Ascending aorta (tissue), 2 donors: ENCODE results near the gene EGR1. TPM values are rescaled to one million over a fixed set of nuclear protein-coding genes. Genes with fewer than 3 reads are reported as not detected.

Source experiments
- DNase-seq, 2 donors: peaks; one replicate each; pipeline ENCODE4 v3.0.0-alpha.2; 2019; ENCODE audit warnings: low spot score in 2 of 2
- H3K27ac ChIP-seq, 2 donors: fragments of 200-600 bp; sonication (generic); one replicate each; pipeline ENCODE4 v1.5.1; 2016 to 2017; ENCODE audit warnings: mild to moderate bottlenecking in 1 of 2
- H3K27me3 ChIP-seq: fragments of 200-600 bp; sonication (generic); one replicate; pipeline ENCODE4 v1.5.1; 2017
- H3K36me3 ChIP-seq, 2 donors: fragments of 200-600 bp; sonication (generic); one replicate each; pipeline ENCODE4 v1.5.1; 2016
- H3K4me1 ChIP-seq, 2 donors: fragments of 200-600 bp; sonication (generic); one replicate each; pipeline ENCODE4 v1.5.1; 2016 to 2017; ENCODE audit warnings: mild to moderate bottlenecking in 1 of 2
- H3K4me3 ChIP-seq, 2 donors: fragments of 200-600 bp; sonication (generic); one replicate each; pipeline ENCODE4 v1.5.1; 2016 to 2017; ENCODE audit warnings: mild to moderate bottlenecking in 1 of 2
- H3K9me3 ChIP-seq, 2 donors: fragments of 200-600 bp; sonication (generic); one replicate each; pipeline ENCODE4 v1.5.1; 2016
- CTCF ChIP-seq, 3 experiments: fragments of 200-600 bp in 2 of 3; fragments of 450-650 bp in 1 of 3; sonication (generic) in 2 of 3; IDR thresholded peaks; one replicate each; pipeline ENCODE4 v1.5.1; 2016 to 2019; ENCODE audit warnings: antibody characterized with exemption in 3 of 3, mild to moderate bottlenecking in 1 of 3, moderate library complexity in 1 of 3
- intact Hi-C: fragments of 100-400 bp; cut with DNase I; formaldehyde crosslinking; loops from one replicate; pipeline ENCODE4 v1.15.1; 2023
- total RNA-seq: library from RNA; depleted of rRNA; stranded (reverse); fragments of >200 nt; gene quantifications from one replicate; pipeline ENCODE4 v1.1.0, GENCODE V29; 2016

EGR1 gene
- total RNA-seq, 1 donor from 2014 or later = 419 TPM

DNA sequence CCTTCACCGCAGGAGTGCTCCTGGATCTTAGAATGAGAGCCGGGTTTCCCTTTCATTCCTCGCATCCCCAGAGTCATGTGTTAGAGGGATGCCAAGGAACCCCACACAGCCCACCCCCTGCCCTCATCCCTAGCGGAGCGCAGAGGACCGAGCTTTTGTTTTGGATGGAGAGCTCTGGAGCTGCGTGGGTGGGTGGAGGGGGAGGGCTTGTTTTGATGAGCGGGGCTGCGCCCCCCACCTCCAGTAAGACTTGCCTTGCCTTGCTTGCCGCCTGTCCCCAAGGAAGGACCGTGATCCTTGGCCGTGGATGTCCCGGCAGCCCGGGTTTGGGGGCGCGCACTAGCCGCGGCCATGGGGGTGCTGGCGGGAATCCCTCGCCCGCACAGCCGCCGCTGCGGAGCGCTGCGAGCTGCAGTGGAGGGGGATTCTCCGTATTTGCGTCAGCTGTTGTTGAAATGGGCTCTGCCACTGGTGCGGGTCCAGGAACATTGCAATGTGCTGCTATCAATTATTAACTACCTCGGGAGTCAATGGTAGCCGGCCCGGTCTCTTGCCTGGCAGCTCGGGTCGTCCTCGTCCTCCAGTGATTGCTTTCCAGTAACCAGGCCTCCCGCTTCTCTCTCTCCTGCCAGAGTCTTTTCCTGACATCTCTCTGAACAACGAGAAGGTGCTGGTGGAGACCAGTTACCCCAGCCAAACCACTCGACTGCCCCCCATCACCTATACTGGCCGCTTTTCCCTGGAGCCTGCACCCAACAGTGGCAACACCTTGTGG lies 1.0 kb downstream of the EGR1 start:
- Histone ChIP-seq H3K9me3 (no peaks in the 10 kb centered on the region), H3K4me3 (peak overlapping the region; percentile 65 to 91), H3K36me3 (peaks cover 9 to 23% of the 10 kb centered on the region in 2 donors), H3K27me3 (no peaks in the 10 kb centered on the region), H3K27ac (peak overlapping the region; percentile 39 to 99), H3K4me1 (peaks cover 9 to 24% of the 10 kb centered on the region in 2 donors)
- intact Hi-C loops = loop anchor here (10.0 kb wide), 1 partner anchor 108 kb away; the partner anchor contains the start of gene HSPA9
- DNase-seq = peak in 1 of 2 donors; percentile 72
- no peak for TF ChIP-seq CTCF (IDR thresholded peaks at IDR 0.05)

DNA sequence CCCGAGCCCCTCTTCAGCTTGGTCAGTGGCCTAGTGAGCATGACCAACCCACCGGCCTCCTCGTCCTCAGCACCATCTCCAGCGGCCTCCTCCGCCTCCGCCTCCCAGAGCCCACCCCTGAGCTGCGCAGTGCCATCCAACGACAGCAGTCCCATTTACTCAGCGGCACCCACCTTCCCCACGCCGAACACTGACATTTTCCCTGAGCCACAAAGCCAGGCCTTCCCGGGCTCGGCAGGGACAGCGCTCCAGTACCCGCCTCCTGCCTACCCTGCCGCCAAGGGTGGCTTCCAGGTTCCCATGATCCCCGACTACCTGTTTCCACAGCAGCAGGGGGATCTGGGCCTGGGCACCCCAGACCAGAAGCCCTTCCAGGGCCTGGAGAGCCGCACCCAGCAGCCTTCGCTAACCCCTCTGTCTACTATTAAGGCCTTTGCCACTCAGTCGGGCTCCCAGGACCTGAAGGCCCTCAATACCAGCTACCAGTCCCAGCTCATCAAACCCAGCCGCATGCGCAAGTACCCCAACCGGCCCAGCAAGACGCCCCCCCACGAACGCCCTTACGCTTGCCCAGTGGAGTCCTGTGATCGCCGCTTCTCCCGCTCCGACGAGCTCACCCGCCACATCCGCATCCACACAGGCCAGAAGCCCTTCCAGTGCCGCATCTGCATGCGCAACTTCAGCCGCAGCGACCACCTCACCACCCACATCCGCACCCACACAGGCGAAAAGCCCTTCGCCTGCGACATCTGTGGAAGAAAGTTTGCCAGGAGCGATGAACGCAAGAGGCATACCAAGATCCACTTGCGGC lies 1.8 kb downstream of the EGR1 start:
- Histone ChIP-seq H3K27ac (peak overlapping the region; percentile 2 to 46), H3K36me3 (peaks cover 9 to 23% of the 10 kb centered on the region in 2 donors)
- peak in 1 of 2 donors; percentile 73 for DNase-seq

GRCh38 chr5:138467711-138468132 lies 2.4 kb downstream of the EGR1 start:
- Histone ChIP-seq H3K9me3 (no peaks in the 10 kb centered on the region), H3K27ac (peak overlapping the region in 1 of 2 donors; percentile 46), H3K4me1 (peaks cover 9 to 24% of the 10 kb centered on the region in 2 donors), H3K4me3 (peak overlapping the region; percentile 65 to 91), H3K27me3 (no peaks in the 10 kb centered on the region), H3K36me3 (peaks cover 9 to 23% of the 10 kb centered on the region in 2 donors)
- no peak for TF ChIP-seq CTCF (IDR thresholded peaks at IDR 0.05)
- intact Hi-C loops = loop anchor here (10.0 kb wide), 1 partner anchor 107 kb away; the partner anchor contains the start of gene HSPA9
- DNase-seq = no peak

More for the DNA sequence above, 1.8 kb downstream of the EGR1 start:
- no peak for TF ChIP-seq CTCF (IDR thresholded peaks at IDR 0.05)
- no peaks in the 10 kb centered on the region for H3K27me3 ChIP-seq
- H3K9me3 ChIP-seq = no peaks in the 10 kb centered on the region
- intact Hi-C loops = loop anchor here (10.0 kb wide), 1 partner anchor 108 kb away; the partner anchor contains the start of gene HSPA9
- peaks cover 9 to 24% of the 10 kb centered on the region in 2 donors for H3K4me1 ChIP-seq
- peak overlapping the region; percentile 65 to 91 for H3K4me3 ChIP-seq

GRCh38 chr5:138468133-138468965 lies 3.1 kb downstream of the EGR1 start:
- Histone ChIP-seq H3K4me3 (peak overlapping the region; percentile 65 to 91), H3K27ac (no peak overlapping the region), H3K36me3 (peaks cover 9 to 23% of the 10 kb centered on the region in 2 donors), H3K4me1 (peaks cover 9 to 21% of the 10 kb centered on the region in 2 donors), H3K9me3 (no peaks in the 10 kb centered on the region), H3K27me3 (no peaks in the 10 kb centered on the region)
- TF ChIP-seq CTCF (IDR thresholded peaks at IDR 0.05) = no peak
- no peak for DNase-seq
- intact Hi-C loops = loop anchor here (10.0 kb wide), 1 partner anchor 106 kb away; the partner anchor contains the start of gene HSPA9
